Ecto neural progenitor cell (in vitro differentiated cells): Measurements from ENCODE around the gene OSTC.

ENCODE experiments used
- DNase-seq: peaks from one replicate; pipeline ENCODE4 v3.0.0-alpha.2; 2018; ENCODE audit warnings: low spot score

The OSTC gene

DNA sequence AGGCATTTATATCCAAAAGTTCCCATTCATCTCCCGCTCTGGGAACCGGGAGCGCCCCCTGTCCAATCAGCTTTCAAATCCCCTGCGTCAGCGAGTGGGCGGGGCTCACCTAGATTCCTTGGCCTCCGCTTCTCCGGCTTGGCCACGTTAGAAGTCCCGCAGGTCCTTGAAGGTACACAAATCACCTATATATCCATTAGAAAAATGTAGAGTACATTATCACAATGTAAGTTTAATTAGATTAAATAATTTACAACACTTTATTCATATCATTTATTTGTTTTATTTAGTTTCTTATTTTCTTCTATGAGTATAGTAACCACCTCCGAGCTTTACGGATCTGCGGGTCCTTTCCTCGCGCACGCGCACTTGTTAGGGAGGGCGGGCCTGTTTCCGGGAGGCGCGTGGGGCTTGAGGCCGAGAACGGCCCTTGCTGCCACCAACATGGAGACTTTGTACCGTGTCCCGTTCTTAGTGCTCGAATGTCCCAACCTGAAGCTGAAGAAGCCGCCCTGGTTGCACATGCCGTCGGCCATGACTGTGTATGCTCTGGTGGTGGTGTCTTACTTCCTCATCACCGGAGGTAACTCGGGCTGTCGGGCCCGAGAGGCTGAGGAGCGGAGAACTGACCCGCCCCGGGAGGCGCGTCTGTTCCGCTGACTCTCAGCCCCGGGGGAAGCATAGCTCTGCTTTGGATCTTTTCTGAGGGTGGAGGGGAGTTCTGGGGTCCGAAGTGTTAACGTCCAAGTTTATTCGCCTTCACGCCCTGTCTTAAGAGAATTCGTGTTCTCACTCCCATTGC is at the start of gene OSTC:
OSTC (plus strand) TSS at position 388 of the 802 bp plus-strand sequence; CDS start at position 445, 57 bp downstream.
- DNase-seq, result peak; percentile 94

GRCh38 chr4:108601106-108601505 is 49.3 kb upstream of the OSTC start:
- DNase-seq, result no peak

GRCh38 chr4:108601532-108601931 is 48.9 kb upstream of the OSTC start:
- DNase-seq, result no peak

DNA sequence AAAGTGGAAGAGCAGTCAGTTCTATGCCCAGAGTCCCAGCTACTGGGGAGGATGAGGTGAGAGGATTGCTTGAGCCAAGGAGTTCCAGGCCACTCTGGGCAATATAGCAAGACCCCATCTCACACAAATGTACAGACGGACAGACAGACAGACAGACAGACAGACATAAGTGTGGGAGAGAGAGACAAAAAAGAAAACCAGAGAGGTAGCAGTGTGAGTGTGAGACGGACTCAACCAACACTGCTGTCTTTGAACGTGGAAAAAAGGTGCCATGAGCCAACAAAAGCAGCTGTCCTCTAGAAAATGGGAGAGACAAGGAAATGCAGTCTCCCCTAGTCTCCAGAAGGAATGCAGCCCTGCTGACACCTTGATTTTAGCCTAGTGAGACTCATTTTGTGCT is 48.2 kb upstream of the OSTC start:
- no peak for DNase-seq

DNA sequence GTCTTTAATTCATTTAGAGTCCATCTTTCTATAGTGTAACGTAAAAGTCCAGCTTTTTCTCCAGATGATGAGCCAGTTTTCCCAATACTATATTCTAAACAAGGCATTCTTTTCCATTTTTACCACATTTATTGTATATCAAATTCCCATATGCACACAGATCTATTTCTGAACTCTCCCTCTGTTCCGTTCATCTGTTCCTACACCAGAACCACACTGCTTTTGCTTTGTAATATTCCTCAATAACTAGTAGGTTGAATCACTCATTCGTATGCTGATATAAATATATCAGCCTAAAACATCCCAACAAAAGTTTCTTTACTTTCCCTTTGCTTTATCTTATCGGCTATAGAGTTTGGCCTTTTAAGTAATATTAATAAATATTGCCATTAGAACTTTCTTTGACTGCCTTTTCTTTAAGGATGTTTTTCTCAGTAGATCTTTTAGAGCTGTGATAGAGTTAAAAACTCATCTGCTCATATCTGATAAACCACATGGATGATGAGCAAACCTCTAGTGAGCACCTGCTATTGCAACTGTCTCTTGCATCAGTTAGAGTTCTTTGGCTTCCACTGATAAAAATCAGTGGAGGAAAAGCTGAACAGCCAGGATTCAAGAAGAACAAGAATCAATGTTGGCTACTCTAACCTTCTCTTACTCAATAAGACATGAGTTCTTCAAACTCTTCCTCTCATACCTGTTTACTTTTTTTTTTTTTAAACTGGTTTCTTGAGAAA is 43.2 kb upstream of the OSTC start:
- no peak for DNase-seq

DNA sequence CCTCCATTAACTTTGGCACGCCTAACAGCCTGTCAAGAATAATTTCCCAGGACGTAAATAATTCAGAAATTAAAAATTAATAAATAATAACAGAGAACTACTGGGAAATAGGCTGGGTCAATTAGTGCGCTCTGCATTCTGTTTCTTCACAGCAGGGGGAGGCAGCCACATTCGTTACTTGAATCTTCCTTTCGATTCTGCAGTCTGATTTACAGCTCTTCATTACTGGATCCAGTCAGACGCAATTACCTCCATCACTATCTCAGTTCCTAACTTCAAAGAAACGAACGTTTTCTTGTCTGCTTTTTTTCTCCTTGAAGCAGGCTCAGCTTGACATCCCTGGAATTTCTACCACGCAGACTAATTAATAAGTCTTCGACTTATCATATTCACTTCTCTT is 39.0 kb upstream of the OSTC start:
- no peak for DNase-seq

- DNase-seq, result no peak
Measured at GRCh38 chr4:108612365-108612764, 38.0 kb upstream of the OSTC start.

DNA sequence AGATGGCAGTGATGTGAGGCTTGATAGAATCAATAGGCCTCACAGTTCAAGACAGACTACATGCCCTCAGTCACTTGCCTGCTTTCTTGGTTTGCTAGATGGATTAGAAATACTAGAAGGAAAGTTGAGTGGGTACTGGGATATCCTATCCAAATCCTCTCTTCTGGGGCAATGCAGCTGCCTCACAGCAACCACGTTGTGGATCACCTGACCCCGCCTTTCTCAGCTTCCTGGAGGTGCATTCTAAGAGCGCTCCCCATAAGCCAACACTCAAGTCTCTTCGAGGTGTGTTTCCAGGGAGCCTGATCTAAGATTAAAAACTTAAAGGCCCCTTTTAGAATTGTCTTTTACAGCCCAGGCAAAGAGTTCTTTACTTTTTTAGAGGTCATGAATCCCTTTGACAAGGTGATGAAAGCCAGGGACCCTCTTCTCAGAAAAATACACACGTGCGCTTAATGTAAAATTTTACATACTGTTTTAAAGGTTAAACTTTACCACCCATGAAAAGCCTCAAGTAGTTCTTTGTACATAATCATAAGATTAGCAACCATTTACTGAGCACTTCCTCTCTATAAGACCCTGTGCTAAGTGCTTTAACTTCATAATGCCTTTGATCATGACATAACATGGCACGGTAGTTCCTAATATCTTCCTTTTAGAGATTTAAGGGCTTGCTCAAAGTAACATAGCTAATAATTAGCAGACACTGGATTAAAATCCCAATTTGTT is 30.9 kb upstream of the OSTC start:
- DNase-seq, result no peak

GRCh38 chr4:108620101-108620932 is 30.1 kb upstream of the OSTC start, which contains the start of gene RPL34:
TSS of gene RPL34 (plus strand) at chr4:108620576. CDS start at chr4:108621960, 1,384 bp downstream.
- DNase-seq, result peak; percentile 93

GRCh38 chr4:108620933-108621905 is 29.2 kb upstream of the OSTC start:
- no peak for DNase-seq

- no peak for DNase-seq
Measured at GRCh38 chr4:108622022-108622421, 28.4 kb upstream of the OSTC start.

GRCh38 chr4:108622828-108623227 is 27.6 kb upstream of the OSTC start:
- no peak for DNase-seq

DNA sequence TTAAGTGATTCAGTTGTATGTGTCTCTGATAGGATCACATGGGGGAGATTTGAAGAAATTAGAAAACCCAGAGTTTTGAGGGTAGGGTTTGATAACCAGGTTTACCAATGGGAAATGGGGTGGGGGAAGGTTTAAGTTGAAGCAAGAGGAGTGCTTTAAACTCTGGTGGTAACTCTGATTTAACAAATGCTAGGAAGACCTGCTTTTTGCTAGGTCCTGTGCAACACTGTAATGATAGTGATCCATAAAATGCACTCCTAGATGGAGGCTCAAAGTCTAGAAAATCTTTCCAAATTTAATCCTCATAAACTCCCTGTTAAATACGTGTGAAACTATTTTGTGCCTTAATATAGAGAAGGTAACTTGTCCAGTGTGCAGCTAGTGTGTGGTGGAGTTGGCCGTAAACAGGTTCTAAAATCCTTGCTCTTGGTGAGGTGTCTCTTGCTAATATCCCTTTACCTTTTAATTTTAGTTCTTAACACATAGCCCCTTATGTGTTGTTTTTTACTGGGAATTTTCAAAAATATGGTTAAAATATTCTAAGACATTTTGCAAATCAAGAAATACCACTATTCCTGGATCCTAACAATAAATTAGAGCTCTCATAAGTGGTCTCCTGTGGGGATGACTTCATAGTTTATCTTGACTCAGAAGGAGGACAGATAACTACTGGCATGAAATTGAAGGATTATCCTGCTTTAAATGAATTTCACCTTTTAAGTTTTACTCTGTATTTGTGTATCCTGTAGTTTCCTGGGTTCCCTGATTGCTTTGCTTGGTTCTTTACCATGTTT is 25.9 kb upstream of the OSTC start:
- DNase-seq, result no peak

DNA sequence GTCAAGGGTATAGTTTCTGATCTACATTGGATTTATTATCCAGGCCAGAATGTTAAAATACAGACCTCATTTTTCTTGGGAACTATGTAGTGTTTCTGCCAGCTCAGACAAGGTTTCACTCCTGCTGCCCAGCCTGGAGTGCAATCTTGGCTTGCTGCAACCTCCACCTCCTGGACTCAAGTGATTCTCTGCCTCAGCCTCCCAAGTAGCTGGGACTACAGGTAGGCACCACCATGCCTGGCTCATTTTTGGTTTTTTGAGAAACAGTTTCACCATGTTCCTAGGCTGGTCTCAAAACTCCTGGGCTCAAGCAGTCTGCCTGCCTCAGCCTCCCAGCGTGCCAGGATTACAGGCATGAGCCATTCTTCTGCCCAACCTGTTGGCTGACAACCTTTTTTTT is 24.3 kb upstream of the OSTC start:
- DNase-seq, result no peak

DNA sequence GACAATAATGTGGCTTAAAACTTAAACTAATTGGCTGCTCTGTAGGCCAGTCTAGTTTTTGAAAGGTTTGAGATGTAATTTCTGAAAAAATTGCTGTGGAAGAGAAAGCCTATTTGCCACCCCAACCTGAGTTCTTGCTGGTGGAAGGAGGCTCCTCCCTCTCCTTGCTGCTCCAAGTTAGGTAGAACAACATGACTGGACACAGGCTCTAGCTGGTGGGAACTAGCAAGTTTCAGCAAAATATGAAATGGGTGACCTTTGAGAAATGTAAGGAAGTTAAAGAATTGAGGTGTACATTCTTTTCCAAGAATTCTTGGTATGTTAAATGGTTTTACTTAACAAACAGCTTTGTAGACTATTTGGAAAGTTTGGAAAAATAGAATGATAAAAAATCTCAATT is 22.0 kb upstream of the OSTC start:
- DNase-seq, result no peak

DNA sequence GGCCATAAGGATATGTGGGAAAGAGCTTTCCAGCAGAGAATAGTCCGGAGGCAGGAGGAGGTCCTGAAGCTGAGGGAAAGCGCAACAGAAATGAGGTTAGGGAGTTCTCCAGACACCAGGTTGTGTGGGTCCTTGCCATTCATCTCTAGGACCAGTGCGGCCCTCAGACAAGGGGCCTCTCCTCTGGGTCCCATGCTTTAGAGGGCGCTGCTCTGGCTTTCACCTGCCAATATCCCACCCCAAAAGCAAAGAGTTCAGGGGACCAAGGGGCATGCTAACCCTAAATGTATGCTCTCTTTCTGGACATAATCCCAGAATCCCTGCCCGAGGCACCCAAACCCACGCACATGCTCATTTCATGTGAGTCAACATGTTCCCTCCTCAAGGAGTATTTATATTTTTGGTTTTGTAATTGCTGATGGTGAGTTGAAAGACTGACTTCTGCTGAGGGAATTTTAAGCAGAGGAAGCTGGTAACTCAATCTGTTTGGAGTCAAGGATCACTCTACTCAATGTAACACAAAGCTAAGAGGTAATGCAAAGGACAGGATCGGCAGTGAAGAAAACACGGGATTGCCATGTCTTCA is 15.2 kb upstream of the OSTC start:
- no peak for DNase-seq

DNA sequence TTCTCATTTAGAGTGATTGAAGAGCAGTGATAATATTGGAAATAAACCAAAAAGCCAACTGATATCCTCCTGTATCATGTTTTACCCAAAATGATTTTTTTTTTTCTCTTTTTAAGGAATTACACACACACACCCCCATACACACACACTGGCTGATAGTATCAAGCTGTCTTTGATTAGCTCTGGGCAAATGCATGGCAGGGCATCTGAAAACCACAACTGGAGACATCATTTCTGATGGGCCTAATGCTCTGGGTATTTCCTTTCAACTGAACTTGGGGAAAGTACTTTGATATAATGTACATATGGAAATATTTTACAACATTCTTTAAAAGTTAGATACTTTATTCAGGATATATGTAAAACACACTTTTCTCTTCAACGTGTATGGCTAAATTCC is 14.2 kb upstream of the OSTC start:
- DNase-seq, result no peak

- no peak for DNase-seq
Measured at GRCh38 chr4:108637856-108638255, 12.5 kb upstream of the OSTC start.

GRCh38 chr4:108644237-108644636 is 6.2 kb upstream of the OSTC start:
- no peak for DNase-seq
